Measurements from ENCODE around the gene ALDH1A3.

GRCh38 chr15:100929641-100930042, 50.0 kb downstream of the ALDH1A3 start:
- no peak for TF ChIP-seq CTCF (conservative IDR thresholded peaks at IDR 0.05; ENCODE audit: low read depth, low read length)
- no peak for TF ChIP-seq ELK1 (IDR thresholded peaks at IDR 0.05; ENCODE audit: borderline replicate concordance, low read depth, low read length)
- TF ChIP-seq CEBPB (IDR thresholded peaks at IDR 0.05; ENCODE audit: low read depth, low read length) = no peak
- no peak for TF ChIP-seq USF2 (IDR thresholded peaks at IDR 0.05; ENCODE audit: low read depth, low read length)
- no peak for TF ChIP-seq POLR2A (IDR thresholded peaks at IDR 0.05; ENCODE audit: low read depth, low read length)
- TF ChIP-seq MXI1 (IDR thresholded peaks at IDR 0.05; ENCODE audit: borderline replicate concordance, low read depth, low read length) = no peak
- no peak for TF ChIP-seq CHD1 (IDR thresholded peaks at IDR 0.05; ENCODE audit: low read depth, low read length)

All from IMR-90 (cell line).